H9 (cell line): ENCODE results near the gene FOXJ3. TPM values are rescaled to one million over a fixed set of nuclear protein-coding genes. Genes with fewer than 3 reads are reported as not detected.

Source experiments
- DNase-seq: peaks from one replicate; pipeline ENCODE4 v3.0.0-alpha.2; 2017
- H2AFZ ChIP-seq: one replicate; pipeline ENCODE4 v1.6.1; 2013; ENCODE audit warnings: mild to moderate bottlenecking, low read length, control low read depth, moderate library complexity
- H2AK5ac ChIP-seq: 2 replicates; pipeline ENCODE4 v1.6.1; 2013; ENCODE audit warnings: low read length, control low read depth, mixed read lengths; ENCODE audit not compliant: insufficient read length
- H2BK120ac ChIP-seq: one replicate; pipeline ENCODE4 v1.6.1; 2013; ENCODE audit warnings: low read depth, mild to moderate bottlenecking, low read length, control low read depth, inconsistent platforms; ENCODE audit not compliant: poor library complexity, severe bottlenecking
- H2BK12ac ChIP-seq: 2 replicates; pipeline ENCODE4 v1.6.1; 2013; ENCODE audit warnings: low read length, control low read depth, mixed read lengths, low read depth; ENCODE audit not compliant: insufficient read length
- H2BK15ac ChIP-seq: 2 replicates; pipeline ENCODE4 v1.6.1; 2013; ENCODE audit warnings: low read depth, low read length, control low read depth
- H2BK20ac ChIP-seq: one replicate; pipeline ENCODE4 v1.6.1; 2013; ENCODE audit warnings: low read depth, mild to moderate bottlenecking, low read length, control low read depth, inconsistent platforms; ENCODE audit not compliant: poor library complexity, severe bottlenecking
- H2BK5ac ChIP-seq: 2 replicates; pipeline ENCODE4 v1.6.1; 2013; ENCODE audit warnings: low read length, control low read depth, mixed read lengths; ENCODE audit not compliant: insufficient read length
- H3K14ac ChIP-seq: 2 replicates; pipeline ENCODE4 v1.6.1; 2013; ENCODE audit warnings: low read length, control low read depth; ENCODE audit not compliant: insufficient read depth
- H3K18ac ChIP-seq: 2 replicates; pipeline ENCODE4 v1.6.1; 2013; ENCODE audit warnings: low read depth, mild to moderate bottlenecking, mixed read lengths, low read length, control low read depth; ENCODE audit not compliant: insufficient read length
- H3K23ac ChIP-seq: 2 replicates; pipeline ENCODE4 v1.6.1; 2013; ENCODE audit warnings: low read length, control low read depth, mixed read lengths, low read depth; ENCODE audit not compliant: insufficient read length
- H3K23me2 ChIP-seq: 2 replicates; pipeline ENCODE4 v1.6.1; 2013; ENCODE audit warnings: low read depth, mild to moderate bottlenecking, mixed read lengths, low read length, control low read depth; ENCODE audit not compliant: insufficient read length, poor library complexity, severe bottlenecking
- H3K27ac ChIP-seq: 2 replicates; pipeline ENCODE4 v1.5.1; 2013; ENCODE audit warnings: low read length, control low read depth, mixed read lengths, low read depth; ENCODE audit not compliant: insufficient read length
- H3K27me3 ChIP-seq: 2 replicates; pipeline ENCODE4 v1.6.1; 2013; ENCODE audit warnings: low read length, control low read depth, inconsistent platforms; ENCODE audit not compliant: insufficient read depth
- H3K4ac ChIP-seq: 2 replicates; pipeline ENCODE4 v1.6.1; 2013; ENCODE audit warnings: low read depth, mild to moderate bottlenecking, control low read depth, inconsistent platforms, low read length, moderate library complexity
- H3K4me1 ChIP-seq: 2 replicates; pipeline ENCODE4 v1.6.1; 2013; ENCODE audit warnings: low read length, control low read depth, inconsistent platforms; ENCODE audit not compliant: insufficient read depth
- H3K4me2 ChIP-seq: 2 replicates; pipeline ENCODE4 v1.6.1; 2013; ENCODE audit warnings: low read length, control low read depth, mixed read lengths; ENCODE audit not compliant: insufficient read length, insufficient read depth
- H3K56ac ChIP-seq: 2 replicates; pipeline ENCODE4 v1.6.1; 2013; ENCODE audit warnings: low read depth, mild to moderate bottlenecking, mixed read lengths, low read length, control low read depth; ENCODE audit not compliant: insufficient read length
- H3K79me1 ChIP-seq: 2 replicates; pipeline ENCODE4 v1.6.1; 2013; ENCODE audit warnings: low read depth, mild to moderate bottlenecking, moderate library complexity, low read length, control low read depth, inconsistent platforms; ENCODE audit not compliant: insufficient read depth, poor library complexity, severe bottlenecking
- H3K79me2 ChIP-seq: 2 replicates; pipeline ENCODE4 v1.6.1; 2013; ENCODE audit warnings: low read length, control low read depth, inconsistent platforms; ENCODE audit not compliant: insufficient read depth
- H3K9ac ChIP-seq: 2 replicates; pipeline ENCODE4 v1.6.1; 2013; ENCODE audit warnings: low read length, control low read depth, mixed read lengths; ENCODE audit not compliant: insufficient read length; ENCODE audit errors: extremely low read depth
- H3K9me3 ChIP-seq: one replicate; pipeline ENCODE4 v1.6.1; 2013; ENCODE audit warnings: low read depth, low read length, inconsistent platforms; ENCODE audit not compliant: control insufficient read depth
- H3T11ph ChIP-seq: one replicate; pipeline ENCODE4 v1.6.1; 2013; ENCODE audit warnings: mild to moderate bottlenecking, low read length, control low read depth, inconsistent platforms
- H4K20me1 ChIP-seq: one replicate; pipeline ENCODE4 v1.6.1; 2013; ENCODE audit not compliant: control insufficient read depth, insufficient read length, insufficient read depth
- H4K5ac ChIP-seq: 2 replicates; pipeline ENCODE4 v1.6.1; 2013; ENCODE audit warnings: low read depth, mild to moderate bottlenecking, mixed read lengths, low read length, control low read depth; ENCODE audit not compliant: insufficient read length
- H4K8ac ChIP-seq: replicated peaks from 2 replicates; pipeline ENCODE4 v1.6.1; 2013; ENCODE audit warnings: low read length, control low read depth, mixed read lengths, low read depth; ENCODE audit not compliant: insufficient read length
- H4K91ac ChIP-seq: 2 replicates; pipeline ENCODE4 v1.6.1; 2013; ENCODE audit warnings: low read depth, mild to moderate bottlenecking, moderate library complexity, mixed read lengths, low read length, control low read depth; ENCODE audit not compliant: insufficient read length
- H3K27ac Mint-ChIP-seq, 3 experiments: 2 replicates in 2 of 3; 3 replicates in 1 of 3; pipeline ENCODE4 v1.8.0; 2020 to 2021; ENCODE audit warnings: mixed read lengths in 3 of 3, mild to moderate bottlenecking in 1 of 3, moderate library complexity in 1 of 3
- H3K27me3 Mint-ChIP-seq: 2 replicates; pipeline ENCODE4 v1.8.0; 2021; ENCODE audit warnings: low read depth, mild to moderate bottlenecking, moderate library complexity, mixed read lengths
- H3K36me3 Mint-ChIP-seq, 3 experiments: 2 replicates in 2 of 3; 3 replicates in 1 of 3; pipeline ENCODE4 v1.8.0; 2020 to 2021; ENCODE audit warnings: low read depth in 3 of 3, mixed read lengths in 3 of 3; ENCODE audit not compliant: insufficient read depth in 1 of 3
- H3K4me1 Mint-ChIP-seq, 2 experiments: 2 replicates each; pipeline ENCODE4 v1.8.0; 2020; ENCODE audit warnings: mixed read lengths in 2 of 2
- H3K4me3 Mint-ChIP-seq, 2 experiments: 2 replicates in 1 of 2; 3 replicates in 1 of 2; pipeline ENCODE4 v1.8.0; 2020 to 2021; ENCODE audit warnings: mild to moderate bottlenecking in 2 of 2, mixed read lengths in 2 of 2, moderate library complexity in 1 of 2
- H3K9me3 Mint-ChIP-seq, 2 experiments: 2 replicates in 1 of 2; 3 replicates in 1 of 2; pipeline ENCODE4 v1.8.0; 2020; ENCODE audit warnings: mild to moderate bottlenecking in 2 of 2, mixed read lengths in 2 of 2, moderate library complexity in 1 of 2
- CTCF ChIP-seq: fragments of 200-600 bp; sonication (generic); conservative IDR thresholded peaks from 3 replicates; pipeline ENCODE4 v1.8.0; 2021; ENCODE audit warnings: antibody characterized with exemption, mild to moderate bottlenecking
- WGBS: extraction: QIAGEN DNeasy Blood & Tissue Kit; methylation state at CpG from one replicate; pipeline ENCODE4 v1.1.7; 2013; ENCODE audit warnings: missing lambda C conversion rate, low lambda C conversion rate, mixed read lengths; ENCODE audit not compliant: insufficient read length; ENCODE audit errors: extremely low coverage; 5-methylcytosine and 5-hydroxymethylcytosine counted together
- total RNA-seq: library from RNA; stranded (reverse); gene quantifications from 2 replicates; pipeline ENCODE4 v1.2.1, GENCODE V29; 2021

Gene FOXJ3
- total RNA-seq, 1 experiment from 2014 or later, result 49.9 TPM

GRCh38 chr1:42145389-42145716, 189.7 kb downstream of the FOXJ3 start:
- Mint-ChIP-seq H3K36me3 (no peaks in the 10 kb centered on the region), H3K4me1 (no peaks in the 10 kb centered on the region), H3K27me3 (peaks cover 3% of the 10 kb centered on the region), H3K9me3 (no peaks in the 10 kb centered on the region), H3K4me3 (no peak overlapping the region), H3K27ac (no peak overlapping the region)
- no peak overlapping the region for H3K56ac ChIP-seq
- TF ChIP-seq CTCF, result no peak
- no peak overlapping the region for H4K91ac ChIP-seq
- H2AK5ac ChIP-seq, result no peak overlapping the region
- WGBS, result no CpG with 5 or more reads among the region's 8 CpGs
- no peak overlapping the region for H2BK12ac ChIP-seq
- H2BK5ac ChIP-seq, result no peak overlapping the region
- H4K8ac ChIP-seq, result no peak overlapping the region
- no peaks in the 10 kb centered on the region for H3K79me1 ChIP-seq
- no peak overlapping the region for H2BK120ac ChIP-seq
- no peaks in the 10 kb centered on the region for H3K27me3 ChIP-seq
- no peaks in the 10 kb centered on the region for H3K23me2 ChIP-seq
- no peak overlapping the region for H3K27ac ChIP-seq
- no peaks in the 10 kb centered on the region for H3K4me1 ChIP-seq
- no peaks in the 10 kb centered on the region for H3K79me2 ChIP-seq
- H2AFZ ChIP-seq, result no peak overlapping the region
- H3T11ph ChIP-seq, result no peak overlapping the region
- H3K9ac ChIP-seq, result no peak overlapping the region
- H4K20me1 ChIP-seq, result no peaks in the 10 kb centered on the region
- H3K23ac ChIP-seq, result no peak overlapping the region
- H4K5ac ChIP-seq, result no peak overlapping the region
- H3K18ac ChIP-seq, result no peak overlapping the region
- no peak overlapping the region for H2BK20ac ChIP-seq
- H2BK15ac ChIP-seq, result no peak overlapping the region
- no peak overlapping the region for H3K4ac ChIP-seq
- DNase-seq, result no peak
- no peak overlapping the region for H3K4me2 ChIP-seq
- no peaks in the 10 kb centered on the region for H3K9me3 ChIP-seq
- no peak overlapping the region for H3K14ac ChIP-seq
